ENCODE results near the gene SIRT2.

DNA sequence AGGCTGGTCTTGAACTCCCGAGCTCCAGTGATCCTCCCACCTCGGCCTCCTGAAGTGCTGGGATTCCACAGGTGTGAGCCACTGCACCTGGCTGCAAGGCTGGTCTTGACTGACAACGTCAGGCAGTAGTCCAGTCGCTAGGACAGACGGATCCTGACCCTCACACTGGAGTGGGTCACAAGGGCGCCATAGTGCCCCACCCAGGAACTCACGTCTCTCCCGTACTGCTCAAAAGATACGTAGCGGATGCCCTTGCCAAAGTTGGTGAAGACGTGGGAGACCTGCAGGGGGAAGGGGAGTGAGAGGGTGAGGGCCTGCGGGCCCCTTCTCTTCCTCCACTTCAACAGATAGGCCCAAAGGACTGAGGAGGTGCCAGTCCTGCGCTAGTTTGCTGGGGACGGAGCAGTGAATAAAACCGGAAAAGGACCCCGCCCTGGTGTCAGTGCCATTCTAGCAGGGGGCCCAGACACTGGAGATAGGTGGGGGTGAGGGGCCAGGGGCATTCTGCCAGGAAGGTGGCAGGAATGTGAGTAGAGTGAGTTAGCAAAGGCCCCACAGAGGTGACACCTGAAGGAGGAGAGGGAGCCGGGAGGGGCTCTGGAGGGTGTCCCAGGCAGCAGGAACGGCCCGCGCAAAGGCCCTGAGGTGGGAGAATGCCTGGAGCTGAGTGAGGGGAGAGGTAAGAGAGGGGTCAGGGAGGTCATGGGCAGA, 43.2 kb upstream of the SIRT2 start:
- no peak for TF ChIP-seq EZH2phosphoT487 (IDR thresholded peaks at IDR 0.05; ENCODE audit: insufficient read depth, low read depth)
- TF ChIP-seq EZH2 (IDR thresholded peaks at IDR 0.05; ENCODE audit: insufficient read depth, poor library complexity, severe bottlenecking): no peak

Data from GM23248 (cell line).